HepG2 (cell line): ENCODE data around the gene CAPS. TPM values are rescaled to one million over a fixed set of nuclear protein-coding genes. Genes with fewer than 3 reads are reported as not detected.

ENCODE experiments used
- CC2D1A ChIP-seq: sonication (generic); formaldehyde crosslinking; IDR thresholded peaks from 2 replicates; pipeline ENCODE4 v1.8.1; 2023; ENCODE audit warnings: mild to moderate bottlenecking, missing genetic modification reagents
- FIP1L1 ChIP-seq: fragments of 200-400 bp; formaldehyde crosslinking; IDR thresholded peaks from 2 replicates; pipeline ENCODE4 v1.6.1; 2018; ENCODE audit warnings: low read depth, mild to moderate bottlenecking, low read length, moderate library complexity, borderline replicate concordance; ENCODE audit not compliant: insufficient read depth
- GATAD2A ChIP-seq: IDR thresholded peaks from 2 replicates; pipeline ENCODE4 v1.6.1; 2016
- HMG20B ChIP-seq: conservative IDR thresholded peaks from 2 replicates; pipeline ENCODE4 v1.6.1; 2016; ENCODE audit warnings: missing genetic modification reagents, missing compliant biosample characterization
- IRF2 ChIP-seq: IDR thresholded peaks from 2 replicates; pipeline ENCODE4 v1.6.1; 2018; ENCODE audit warnings: missing genetic modification reagents, missing compliant biosample characterization
- MATR3 ChIP-seq: sonication (generic); formaldehyde crosslinking; IDR thresholded peaks from 2 replicates; pipeline ENCODE4 v1.4.0; 2020; ENCODE audit warnings: missing genetic modification reagents
- MXI1 ChIP-seq: IDR thresholded peaks from 3 replicates; pipeline ENCODE4 v1.6.1; 2012; ENCODE audit warnings: low read depth, low read length, inconsistent platforms, borderline replicate concordance
- NFATC3 ChIP-seq: sonication (generic); formaldehyde crosslinking; IDR thresholded peaks from 2 replicates; pipeline ENCODE4 v1.5.1; 2020; ENCODE audit warnings: mild to moderate bottlenecking, missing genetic modification reagents
- NFE2 ChIP-seq: sonication (generic); formaldehyde crosslinking; IDR thresholded peaks from 2 replicates; pipeline ENCODE4 v1.4.0; 2020; ENCODE audit warnings: missing genetic modification reagents
- SUZ12 ChIP-seq: fragments of 150-350 bp; IDR thresholded peaks from 2 replicates; pipeline ENCODE4 v1.6.1; 2014; ENCODE audit warnings: low read depth, low read length
- TBP ChIP-seq: sonication (generic); formaldehyde crosslinking; IDR thresholded peaks from 2 replicates; pipeline ENCODE4 v1.5.0; 2020; ENCODE audit warnings: missing genetic modification reagents
- TCF7 ChIP-seq: sonication (generic); IDR thresholded peaks from 2 replicates; pipeline ENCODE4 v1.6.1; 2016; ENCODE audit warnings: antibody characterized with exemption, low read depth
- YEATS4 ChIP-seq: sonication (generic); formaldehyde crosslinking; IDR thresholded peaks from 2 replicates; pipeline ENCODE4 v1.4.0; 2020; ENCODE audit warnings: missing genetic modification reagents, borderline replicate concordance
- ZBTB7B ChIP-seq: sonication (generic); formaldehyde crosslinking; IDR thresholded peaks from 2 replicates; pipeline ENCODE4 v1.4.0; 2020; ENCODE audit warnings: missing genetic modification reagents
- ZIK1 ChIP-seq: sonication (generic); formaldehyde crosslinking; IDR thresholded peaks from 2 replicates; pipeline ENCODE4 v1.5.0; 2020; ENCODE audit warnings: mild to moderate bottlenecking, low read depth, missing genetic modification reagents, borderline replicate concordance
- ZNF124 ChIP-seq: sonication (generic); formaldehyde crosslinking; IDR thresholded peaks from 2 replicates; pipeline ENCODE4 v1.4.0; 2020; ENCODE audit warnings: missing genetic modification reagents
- ZNF780A ChIP-seq: sonication (generic); formaldehyde crosslinking; IDR thresholded peaks from 2 replicates; pipeline ENCODE4 v1.8.0; 2022; ENCODE audit warnings: mild to moderate bottlenecking, missing genetic modification reagents, moderate library complexity
- ZNF790 ChIP-seq: sonication (generic); formaldehyde crosslinking; IDR thresholded peaks from 2 replicates; pipeline ENCODE4 v1.8.0; 2022; ENCODE audit warnings: missing genetic modification reagents, mild to moderate bottlenecking, borderline replicate concordance
- ZSCAN9 ChIP-seq: IDR thresholded peaks from 2 replicates; pipeline ENCODE4 v1.6.1; 2016; ENCODE audit warnings: borderline replicate concordance
- polyA plus RNA-seq, 8 experiments: library from polyadenylated mRNA; depleted of rRNA in 3 of 8; stranded (reverse) in 7 of 8; unstranded in 1 of 8; fragments of >200 nt; fragmentation: Illumina TruSeq in 4 of 8; extraction: Trizol in 4 of 8; gene quantifications; 2 replicates each; pipeline versions ENCODE4 v1.2.1 to v1.2.3, GENCODE V29; 2011 to 2016; ENCODE audit warnings: low read depth in 4 of 8, missing spikeins in 1 of 8, mixed read lengths in 1 of 8; ENCODE audit not compliant: insufficient read depth in 1 of 8
- total RNA-seq, 5 experiments: library from RNA; depleted of rRNA; stranded (reverse); fragments of >200 nt; fragmentation: Illumina TruSeq; extraction: Trizol; gene quantifications; 2 replicates each; pipeline ENCODE4 v1.2.3, GENCODE V29; 2016; ENCODE audit warnings: low read depth in 1 of 5
- TF ChIP-seq, protein P1 (sequence below): sonication (generic); formaldehyde crosslinking; IDR thresholded peaks from 2 replicates; pipeline ENCODE4 v1.8.1; 2023; ENCODE audit warnings: mild to moderate bottlenecking, moderate library complexity, missing genetic modification reagents
- TF ChIP-seq, protein P2 (sequence below): sonication (generic); formaldehyde crosslinking; conservative IDR thresholded peaks from 2 replicates; pipeline ENCODE4 v1.8.0; 2022; ENCODE audit warnings: low read depth, missing genetic modification reagents
- TF ChIP-seq, protein P3 (sequence below): sonication (generic); formaldehyde crosslinking; IDR thresholded peaks from 2 replicates; pipeline ENCODE4 v1.8.0; 2023; ENCODE audit warnings: mild to moderate bottlenecking, missing genetic modification reagents
- TF ChIP-seq, protein P4 (sequence below): sonication (generic); formaldehyde crosslinking; IDR thresholded peaks from 2 replicates; pipeline ENCODE4 v1.8.1; 2023; ENCODE audit warnings: mild to moderate bottlenecking, missing genetic modification reagents
- TF ChIP-seq, protein P5 (sequence below): sonication (generic); formaldehyde crosslinking; IDR thresholded peaks from 2 replicates; pipeline ENCODE4 v1.4.0; 2020; ENCODE audit warnings: missing genetic modification reagents
- TF ChIP-seq, protein P6 (sequence below): sonication (generic); formaldehyde crosslinking; IDR thresholded peaks from 2 replicates; pipeline ENCODE4 v1.9.0; 2021; ENCODE audit warnings: missing genetic modification reagents, borderline replicate concordance

The CAPS gene
- total and polyA plus RNA-seq, 2 of the 13 experiments (the other 11 are each of a cell fraction or from before 2014, with no cell fraction given), result 3.1 TPM

DNA sequence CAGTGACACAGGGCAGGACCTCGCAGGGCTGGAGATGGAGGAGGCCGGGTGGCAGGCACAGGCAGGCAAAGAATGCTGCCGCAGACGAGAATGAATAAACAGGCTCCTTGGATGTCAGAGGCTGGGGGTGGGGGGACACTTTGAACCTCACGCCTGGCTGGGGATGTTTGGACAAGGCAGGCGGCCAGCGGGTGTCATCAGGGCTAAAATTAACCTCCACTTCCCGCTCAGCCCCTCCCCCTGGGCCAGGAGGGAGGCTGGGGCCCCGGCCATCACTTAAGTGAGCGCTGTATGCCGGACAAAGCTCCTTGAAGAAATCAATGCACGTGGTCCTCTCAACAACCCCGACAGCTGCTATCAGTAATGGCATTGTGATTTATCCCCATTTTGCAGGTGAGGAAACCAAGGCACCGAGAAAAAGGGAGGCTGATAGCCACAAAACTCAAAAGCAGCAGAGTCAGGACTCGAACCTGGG is 33.4 kb upstream of the CAPS start (continued):
- TF ChIP-seq ZIK1 (CRISPR knock-in tag) (no peak), MXI1 (peak; percentile 33; the same call in 1 of the 3 replicates), YEATS4 (peak; percentile 68; the same call in 1 of the 2 replicates), FIP1L1 (no peak), ZSCAN9 (CRISPR knock-in tag) (0 out of 2 replicates have a peak, but pooled peaks have one; percentile 34), ZNF780A (no peak), ZNF124 (0 out of 2 replicates have a peak, but pooled peaks have one; percentile 43), MATR3 (CRISPR knock-in tag) (no peak), ZNF790 (CRISPR knock-in tag) (0 out of 2 replicates have a peak, but pooled peaks have one; percentile 10), NFATC3 (CRISPR knock-in tag) (no peak), GATAD2A (peak; percentile 83), ZBTB7B (CRISPR knock-in tag) (peak; percentile 39; the same call in 1 of the 2 replicates), IRF2 (CRISPR knock-in tag) (peak; percentile 51; the same call in 1 of the 2 replicates), CC2D1A (CRISPR knock-in tag) (no peak), HMG20B (CRISPR knock-in tag) (0 out of 2 replicates have a peak, but pooled peaks have one; percentile 44), SUZ12 (no peak), TBP (CRISPR knock-in tag) (no peak), NFE2 (CRISPR knock-in tag) (no peak), TCF7 (peak; percentile 84)
- TF ChIP-seq, protein P1, sequence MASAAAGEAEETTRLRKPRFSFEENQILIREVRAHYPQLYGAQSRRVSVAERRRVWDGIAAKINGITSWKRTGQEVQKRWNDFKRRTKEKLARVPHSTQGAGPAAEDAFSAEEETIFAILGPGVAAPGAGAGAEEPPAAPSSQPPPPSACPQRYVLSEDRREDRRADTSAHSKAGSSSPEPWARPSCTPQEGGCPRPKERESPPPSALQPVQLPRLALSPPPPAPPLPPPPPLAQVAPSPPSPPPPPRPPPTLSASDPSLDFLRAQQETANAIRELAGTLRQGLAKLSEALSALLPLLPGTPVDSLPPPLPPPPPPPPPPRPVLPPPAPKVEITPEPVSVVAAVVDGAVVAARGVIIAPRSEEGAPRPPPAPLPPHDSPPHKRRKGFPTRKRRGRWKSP, result 0 out of 2 replicates have a peak, but pooled peaks have one; percentile 46
- TF ChIP-seq, protein P2, sequence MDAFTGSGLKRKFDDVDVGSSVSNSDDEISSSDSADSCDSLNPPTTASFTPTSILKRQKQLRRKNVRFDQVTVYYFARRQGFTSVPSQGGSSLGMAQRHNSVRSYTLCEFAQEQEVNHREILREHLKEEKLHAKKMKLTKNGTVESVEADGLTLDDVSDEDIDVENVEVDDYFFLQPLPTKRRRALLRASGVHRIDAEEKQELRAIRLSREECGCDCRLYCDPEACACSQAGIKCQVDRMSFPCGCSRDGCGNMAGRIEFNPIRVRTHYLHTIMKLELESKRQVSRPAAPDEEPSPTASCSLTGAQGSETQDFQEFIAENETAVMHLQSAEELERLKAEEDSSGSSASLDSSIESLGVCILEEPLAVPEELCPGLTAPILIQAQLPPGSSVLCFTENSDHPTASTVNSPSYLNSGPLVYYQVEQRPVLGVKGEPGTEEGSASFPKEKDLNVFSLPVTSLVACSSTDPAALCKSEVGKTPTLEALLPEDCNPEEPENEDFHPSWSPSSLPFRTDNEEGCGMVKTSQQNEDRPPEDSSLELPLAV (CRISPR knock-in tag), result no peak
- TF ChIP-seq, protein P3, sequence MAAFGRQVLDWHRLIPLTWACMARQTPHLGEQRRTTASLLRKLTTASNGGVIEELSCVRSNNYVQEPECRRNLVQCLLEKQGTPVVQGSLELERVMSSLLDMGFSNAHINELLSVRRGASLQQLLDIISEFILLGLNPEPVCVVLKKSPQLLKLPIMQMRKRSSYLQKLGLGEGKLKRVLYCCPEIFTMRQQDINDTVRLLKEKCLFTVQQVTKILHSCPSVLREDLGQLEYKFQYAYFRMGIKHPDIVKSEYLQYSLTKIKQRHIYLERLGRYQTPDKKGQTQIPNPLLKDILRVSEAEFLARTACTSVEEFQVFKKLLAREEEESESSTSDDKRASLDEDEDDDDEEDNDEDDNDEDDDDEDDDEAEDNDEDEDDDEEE, result no peak
- TF ChIP-seq, protein P4, sequence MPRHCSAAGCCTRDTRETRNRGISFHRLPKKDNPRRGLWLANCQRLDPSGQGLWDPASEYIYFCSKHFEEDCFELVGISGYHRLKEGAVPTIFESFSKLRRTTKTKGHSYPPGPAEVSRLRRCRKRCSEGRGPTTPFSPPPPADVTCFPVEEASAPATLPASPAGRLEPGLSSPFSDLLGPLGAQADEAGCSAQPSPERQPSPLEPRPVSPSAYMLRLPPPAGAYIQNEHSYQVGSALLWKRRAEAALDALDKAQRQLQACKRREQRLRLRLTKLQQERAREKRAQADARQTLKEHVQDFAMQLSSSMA, result no peak
- TF ChIP-seq, protein P5, sequence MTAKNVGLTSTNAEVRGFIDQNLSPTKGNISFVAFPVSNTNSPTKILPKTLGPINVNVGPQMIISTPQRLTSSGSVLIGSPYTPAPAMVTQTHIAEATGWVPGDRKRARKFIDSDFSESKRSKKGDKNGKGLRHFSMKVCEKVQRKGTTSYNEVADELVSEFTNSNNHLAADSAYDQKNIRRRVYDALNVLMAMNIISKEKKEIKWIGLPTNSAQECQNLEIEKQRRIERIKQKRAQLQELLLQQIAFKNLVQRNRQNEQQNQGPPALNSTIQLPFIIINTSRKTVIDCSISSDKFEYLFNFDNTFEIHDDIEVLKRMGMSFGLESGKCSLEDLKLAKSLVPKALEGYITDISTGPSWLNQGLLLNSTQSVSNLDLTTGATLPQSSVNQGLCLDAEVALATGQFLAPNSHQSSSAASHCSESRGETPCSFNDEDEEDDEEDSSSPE, result peak; percentile 68
- TF ChIP-seq, protein P6, sequence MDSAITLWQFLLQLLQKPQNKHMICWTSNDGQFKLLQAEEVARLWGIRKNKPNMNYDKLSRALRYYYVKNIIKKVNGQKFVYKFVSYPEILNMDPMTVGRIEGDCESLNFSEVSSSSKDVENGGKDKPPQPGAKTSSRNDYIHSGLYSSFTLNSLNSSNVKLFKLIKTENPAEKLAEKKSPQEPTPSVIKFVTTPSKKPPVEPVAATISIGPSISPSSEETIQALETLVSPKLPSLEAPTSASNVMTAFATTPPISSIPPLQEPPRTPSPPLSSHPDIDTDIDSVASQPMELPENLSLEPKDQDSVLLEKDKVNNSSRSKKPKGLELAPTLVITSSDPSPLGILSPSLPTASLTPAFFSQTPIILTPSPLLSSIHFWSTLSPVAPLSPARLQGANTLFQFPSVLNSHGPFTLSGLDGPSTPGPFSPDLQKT (CRISPR knock-in tag), result no peak
